ENCODE results near the gene POP4.

Gene POP4

DNA sequence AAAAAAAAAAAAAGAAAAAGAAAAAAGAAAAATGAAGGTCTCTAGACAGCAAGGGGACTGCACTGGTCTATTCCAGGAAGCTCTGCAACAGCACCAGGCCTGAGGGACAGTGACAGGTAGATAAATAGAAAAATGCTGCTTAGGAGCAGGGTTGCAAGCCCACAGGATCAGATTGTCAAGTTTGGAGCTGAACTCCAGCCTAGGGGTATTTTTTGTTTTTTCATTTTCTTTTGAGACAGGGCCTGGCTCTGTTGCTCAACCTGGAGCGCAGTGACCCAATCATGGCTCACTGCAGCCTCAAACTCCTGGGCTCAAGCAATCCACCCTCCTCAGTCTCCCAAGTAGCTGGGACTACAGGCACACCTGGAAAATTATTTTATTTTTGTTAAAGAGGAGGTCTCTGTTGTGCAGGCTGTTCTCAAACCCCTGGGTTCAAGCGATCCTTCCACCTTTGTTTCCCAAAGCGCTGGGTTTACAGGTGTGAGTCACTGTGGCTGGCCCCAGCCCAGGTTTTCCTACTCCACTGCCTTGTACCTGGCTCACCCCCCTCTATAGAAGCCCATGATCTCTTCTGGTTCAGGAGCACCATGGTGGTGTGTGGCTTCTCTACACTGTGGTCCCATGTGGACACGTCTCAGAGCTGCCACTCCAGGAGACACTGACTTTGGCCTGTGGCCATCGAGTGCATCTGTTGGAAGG is 23.9 kb downstream of the POP4 start:
- no peak for DNase-seq (ENCODE audit: low read depth in 2 of 2)

DNA sequence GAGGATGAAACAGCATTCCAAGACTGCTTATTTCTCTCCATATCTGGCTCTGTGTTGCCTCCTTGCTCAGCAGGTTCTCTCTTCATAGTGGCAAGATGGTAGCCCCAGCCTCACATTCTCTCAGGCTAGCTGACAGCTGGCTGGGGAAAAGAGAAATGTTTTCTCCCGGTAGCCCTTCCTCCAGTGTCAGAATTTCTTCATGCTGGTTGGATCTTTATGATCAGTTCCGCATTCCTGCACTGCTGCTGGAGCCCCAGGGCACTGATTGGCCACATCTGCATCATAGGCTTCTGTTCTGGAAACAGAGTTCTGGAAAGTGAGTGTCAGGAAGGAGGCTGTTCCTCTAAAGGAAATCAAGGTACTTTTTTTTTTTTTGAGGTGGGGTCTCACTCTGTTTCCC is 24.6 kb downstream of the POP4 start:
- DNase-seq (ENCODE audit: low read depth in 2 of 2), result no peak

DNA sequence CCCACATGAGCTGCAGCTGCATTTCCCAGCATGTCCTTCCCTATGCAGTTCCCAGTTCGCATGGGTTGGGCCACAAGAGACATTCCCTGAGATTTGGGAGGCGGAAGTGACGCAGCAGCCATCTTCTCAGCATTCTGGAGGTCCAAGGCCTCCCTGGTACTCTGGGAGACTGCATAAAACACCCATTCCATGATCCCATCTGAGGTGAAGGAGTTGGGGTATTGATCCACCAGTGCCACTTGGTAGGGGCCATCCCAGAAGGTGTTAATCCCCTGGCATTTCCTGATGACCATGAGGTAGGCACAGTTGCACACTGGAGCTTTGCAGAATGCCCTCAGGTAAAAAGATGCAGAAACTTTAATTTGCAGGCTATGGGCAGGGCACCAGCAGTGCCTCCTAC is 25.4 kb downstream of the POP4 start:
- no peak for DNase-seq (ENCODE audit: low read depth in 2 of 2)

DNA sequence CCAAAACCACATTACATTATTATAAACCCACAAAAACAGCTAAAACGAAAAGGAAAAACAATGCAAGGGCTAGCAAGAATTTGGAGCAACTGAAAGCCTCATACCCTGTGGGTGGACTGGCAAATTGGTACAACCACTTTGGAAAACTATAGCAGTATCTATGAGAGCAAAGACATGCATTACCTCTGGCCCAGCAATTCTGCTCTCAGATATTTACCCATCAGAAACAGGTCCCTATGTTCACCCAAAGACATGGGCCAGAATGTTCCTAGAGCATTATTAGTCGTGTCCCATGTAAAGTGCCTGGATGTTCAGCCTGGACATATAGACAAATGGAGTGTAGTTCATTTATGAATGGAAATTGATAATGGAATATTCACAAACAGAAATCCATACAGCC is 27.9 kb downstream of the POP4 start:
- DNase-seq (ENCODE audit: low read depth in 2 of 2), result no peak

GRCh38 chr19:29634423-29635130 is 28.5 kb downstream of the POP4 start:
- DNase-seq (ENCODE audit: low read depth in 2 of 2), result no peak

- no peak for DNase-seq (ENCODE audit: low read depth in 2 of 2)
Measured at GRCh38 chr19:29635963-29636362, 29.9 kb downstream of the POP4 start.

GRCh38 chr19:29636553-29637360 is 30.7 kb downstream of the POP4 start:
- DNase-seq (ENCODE audit: low read depth in 2 of 2), result no peak

DNA sequence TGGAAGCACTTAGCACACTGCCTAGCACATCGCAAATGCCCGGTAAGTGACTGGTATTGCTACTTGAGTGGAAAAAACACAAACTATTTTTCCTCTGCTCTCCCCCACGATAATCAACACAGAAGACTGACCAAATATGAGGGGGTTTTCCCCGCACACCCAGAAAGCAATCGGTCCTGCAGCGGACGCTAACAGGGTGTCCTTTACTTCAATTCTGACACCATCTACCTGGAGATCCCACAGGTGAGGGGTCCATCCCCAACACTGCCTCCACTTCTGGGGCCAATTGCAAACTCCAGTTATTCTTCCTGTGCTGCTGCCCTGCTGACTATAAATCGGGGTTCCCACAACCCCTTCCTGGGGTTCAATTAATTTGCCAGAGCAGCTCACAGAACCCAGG is 33.0 kb downstream of the POP4 start:
- DNase-seq (ENCODE audit: low read depth in 2 of 2), result no peak

- DNase-seq (ENCODE audit: low read depth in 2 of 2), result no peak
Measured at GRCh38 chr19:29640231-29640630, 34.1 kb downstream of the POP4 start.

DNA sequence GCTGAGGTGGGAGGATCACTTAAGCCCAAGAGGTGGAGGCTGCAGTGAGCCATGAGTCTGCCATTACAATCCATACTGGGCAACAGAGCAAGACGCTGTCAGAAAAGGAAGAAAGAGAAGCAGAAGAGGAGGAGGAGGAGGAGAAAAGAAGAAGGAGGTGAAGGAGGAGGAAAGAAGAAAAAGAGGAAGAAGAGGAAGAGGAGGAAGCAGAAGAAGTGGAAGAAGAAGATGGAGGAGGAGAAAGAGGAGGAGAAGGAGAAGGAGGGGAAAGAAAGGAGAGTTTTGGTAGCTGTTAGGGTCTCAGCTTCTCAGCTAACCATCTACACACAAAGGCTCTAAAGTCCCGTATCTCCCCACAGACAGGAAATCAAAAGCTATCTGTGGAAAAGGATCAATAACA is 35.5 kb downstream of the POP4 start:
- no peak for DNase-seq (ENCODE audit: low read depth in 2 of 2)

DNA sequence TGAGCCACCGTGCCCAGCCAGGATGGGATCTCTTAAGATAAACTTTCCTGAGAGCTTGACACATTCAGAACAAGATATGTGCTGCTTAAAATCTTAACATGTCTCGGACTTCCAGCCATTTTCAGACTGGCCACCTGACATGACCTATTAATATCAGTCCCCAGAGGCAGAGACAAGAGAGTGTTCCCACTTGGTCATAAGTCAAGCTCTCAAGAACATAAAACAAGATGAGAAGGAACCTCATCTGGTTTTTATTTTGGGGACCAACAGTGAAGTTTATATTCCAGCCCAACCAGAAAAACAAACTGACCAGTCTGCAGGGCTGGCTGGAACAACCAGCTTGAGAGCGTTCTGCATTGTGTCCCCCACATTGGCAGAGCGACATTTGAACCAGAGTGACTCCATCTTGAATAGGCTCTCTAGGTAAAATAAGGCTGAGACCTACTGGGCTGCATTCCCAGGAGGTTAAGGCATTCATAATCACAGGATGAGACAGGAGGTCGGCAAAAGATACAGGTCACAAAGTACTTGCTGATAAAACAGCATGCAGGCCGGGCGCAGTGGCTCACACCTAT is 37.4 kb downstream of the POP4 start:
- DNase-seq (ENCODE audit: low read depth in 2 of 2), result no peak

GRCh38 chr19:29644210-29644609 is 38.1 kb downstream of the POP4 start:
- no peak for DNase-seq (ENCODE audit: low read depth in 2 of 2)

- no peak for DNase-seq (ENCODE audit: low read depth in 2 of 2)
Measured at GRCh38 chr19:29645491-29645867, 39.4 kb downstream of the POP4 start.

DNA sequence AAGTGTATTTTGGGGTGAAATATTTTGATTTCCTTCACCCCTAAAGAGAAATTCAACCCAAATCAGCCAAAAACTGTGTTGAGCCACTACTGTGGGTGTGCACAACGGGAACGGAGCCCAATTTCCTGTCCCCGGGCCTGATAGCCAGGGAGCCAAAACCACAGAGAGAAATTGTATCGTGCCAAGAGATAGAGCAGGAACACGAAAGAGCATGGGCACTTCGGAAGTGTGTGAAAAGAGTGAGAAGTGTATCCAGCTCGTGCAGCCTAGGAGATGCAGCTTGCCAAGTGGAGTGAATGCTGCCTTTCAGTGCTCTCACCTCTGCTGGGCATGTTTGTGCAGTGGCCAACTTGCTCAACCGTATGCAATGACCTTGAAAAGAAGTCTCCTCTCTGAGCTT is 39.8 kb downstream of the POP4 start:
- DNase-seq (ENCODE audit: low read depth in 2 of 2), result no peak

DNA sequence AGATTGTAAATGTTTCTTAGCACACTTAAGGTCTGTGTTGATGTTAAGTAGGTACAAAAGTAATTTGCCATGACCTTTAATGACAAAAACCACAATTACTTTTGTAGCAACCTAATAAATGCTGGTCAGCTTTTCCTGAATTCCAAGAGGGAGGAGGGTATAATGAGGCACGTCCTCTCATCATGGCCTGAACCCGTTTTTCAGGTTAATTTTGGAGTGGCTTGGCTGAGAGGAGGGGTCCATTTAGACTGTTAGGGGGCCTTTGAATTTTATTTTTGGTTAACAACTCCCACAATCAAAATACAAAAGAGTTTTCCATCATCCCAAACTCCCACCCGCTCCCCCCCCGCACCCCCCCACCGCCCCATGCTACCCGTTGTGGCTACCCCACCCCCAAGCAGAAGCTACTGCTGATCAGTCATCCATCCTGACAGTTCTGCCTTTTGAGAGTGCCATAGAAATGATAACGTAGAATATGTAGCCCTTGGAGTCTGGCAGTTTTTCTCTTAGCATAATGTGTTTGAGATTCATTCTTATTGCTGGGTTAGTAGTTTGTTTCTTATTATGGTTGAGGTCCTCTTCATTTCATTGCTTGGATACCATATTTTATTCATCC is 44.8 kb downstream of the POP4 start:
- no peak for DNase-seq (ENCODE audit: low read depth in 2 of 2)

GRCh38 chr19:29651622-29652394 is 45.7 kb downstream of the POP4 start:
- DNase-seq (ENCODE audit: low read depth in 2 of 2), result no peak

DNA sequence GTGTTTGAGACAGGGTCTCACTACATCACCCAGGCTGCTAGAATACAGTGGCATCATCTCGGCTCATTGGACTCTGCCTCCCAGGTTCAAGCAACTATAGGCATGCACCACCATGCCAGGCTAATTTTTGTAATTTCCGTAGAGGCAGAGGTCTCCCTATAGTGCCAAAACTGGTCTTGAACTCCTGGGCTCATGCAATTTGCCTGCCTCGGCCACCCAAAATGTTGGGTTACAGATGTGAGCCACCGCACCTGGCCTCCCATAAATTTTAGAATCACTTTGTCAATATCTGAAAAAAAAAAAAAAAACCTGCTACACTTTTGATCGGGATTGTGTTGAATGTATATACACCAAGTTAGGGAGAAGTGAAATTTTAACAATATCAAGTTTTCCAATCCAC is 47.3 kb downstream of the POP4 start:
- no peak for DNase-seq (ENCODE audit: low read depth in 2 of 2)

DNA sequence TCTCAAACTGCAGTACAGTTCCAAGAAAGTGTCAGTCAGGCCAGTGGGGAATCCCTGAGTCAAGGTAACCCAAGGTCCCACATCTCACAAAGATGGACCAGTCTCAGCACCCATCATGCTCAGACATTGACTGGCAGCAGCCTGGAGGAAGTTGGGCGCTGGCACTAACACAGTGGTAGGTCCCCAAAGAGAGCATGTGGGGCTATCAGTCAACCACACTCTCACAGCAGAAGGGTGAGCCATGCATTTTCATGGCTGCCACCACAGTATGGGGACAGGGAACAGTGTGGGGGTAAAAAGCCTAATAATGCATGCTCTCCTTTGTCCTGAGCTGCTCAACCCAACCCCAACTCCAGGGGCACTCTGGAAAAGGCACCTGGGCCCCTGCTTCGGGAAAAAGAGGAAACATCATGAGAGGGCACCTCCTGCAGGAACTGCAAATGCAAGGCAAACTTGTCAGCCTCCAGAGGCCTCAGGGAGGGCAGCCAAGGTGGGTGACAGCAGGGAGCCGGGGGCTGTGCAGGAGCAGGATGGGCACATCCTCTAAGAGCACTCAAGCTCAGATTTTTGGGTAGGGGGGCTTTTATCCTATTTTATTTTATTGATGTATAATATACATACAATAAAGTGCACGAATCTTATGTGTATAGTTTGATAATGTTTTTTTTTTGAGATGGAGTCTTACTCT is 49.7 kb downstream of the POP4 start:
- no peak for DNase-seq (ENCODE audit: low read depth in 2 of 2)

GRCh38 chr19:29658221-29658991 is 52.3 kb downstream of the POP4 start:
- DNase-seq (ENCODE audit: low read depth in 2 of 2), result no peak

- DNase-seq (ENCODE audit: low read depth in 2 of 2), result no peak
Measured at GRCh38 chr19:29660835-29661234, 54.8 kb downstream of the POP4 start.

Data from stimulated activated CD8-positive, alpha-beta memory T cell treated with anti-CD3 and anti-CD28 coated beads, Interleukin-7, amount 100 ng/mL, for 1 hour (primary cell).